IMR-90 (cell line): Measurements from ENCODE around the gene DSCAM. TPM values are rescaled to one million over a fixed set of nuclear protein-coding genes. Genes with fewer than 3 reads are reported as not detected.
A peak's percentile ranks its signal among the peaks of the same experiment; 100 is the strongest.

Source experiments
- ATAC-seq: fragments of 200-7000 bp; cut with Tn5 transposase; 2 replicates; pipeline ENCODE4 v1.9.1; 2020; ENCODE audit warnings: low read depth, mild to moderate bottlenecking, moderate library complexity
- BruUV-seq: library from RNA; stranded (reverse); fragments of 400-500 nt; replicated peaks from 2 replicates; lab custom pipeline; 2021; lab: Mats Ljungman, UMichigan
- CTCF ChIA-PET: fragments of 300-600 bp; formaldehyde crosslinking; extraction: SDS; loops from one replicate; lab custom pipeline; 2021; ENCODE audit warnings: antibody characterized with exemption; lab: Yijun Ruan, JAX
- POLR2A ChIA-PET: fragments of 300-600 bp; sonication (Branson Sonifier 250); formaldehyde crosslinking; loops from one replicate; lab custom pipeline; 2022; ENCODE audit warnings: antibody characterized with exemption; ENCODE audit not compliant: unreplicated experiment; lab: Charles Lee
- DNase-seq: peaks from one replicate; pipeline ENCODE4 v3.0.0; 2013
- H2AFZ ChIP-seq: replicated peaks from 2 replicates; pipeline ENCODE3; 2013; ENCODE audit warnings: low read length, mild to moderate bottlenecking; ENCODE audit not compliant: poor library complexity
- H2AK5ac ChIP-seq: 2 replicates; pipeline ENCODE4 v1.6.1; 2013; ENCODE audit warnings: low read depth, low read length, inconsistent platforms
- H2AK9ac ChIP-seq: replicated peaks from 2 replicates; pipeline ENCODE3; 2013; ENCODE audit warnings: mild to moderate bottlenecking, low read depth, low read length, moderate library complexity; ENCODE audit not compliant: poor library complexity
- H2BK120ac ChIP-seq: 2 replicates; pipeline ENCODE4 v1.6.1; 2013; ENCODE audit warnings: low read depth, low read length, inconsistent platforms
- H2BK15ac ChIP-seq: 3 replicates; pipeline ENCODE4 v1.6.1; 2013; ENCODE audit warnings: low read depth, low read length, inconsistent platforms
- H2BK20ac ChIP-seq: 2 replicates; pipeline ENCODE4 v1.6.1; 2013; ENCODE audit warnings: low read depth, mild to moderate bottlenecking, inconsistent platforms, low read length, moderate library complexity
- H2BK5ac ChIP-seq: 2 replicates; pipeline ENCODE4 v1.6.1; 2013; ENCODE audit warnings: mild to moderate bottlenecking, low read depth, low read length, inconsistent platforms; ENCODE audit not compliant: poor library complexity, severe bottlenecking
- H3K14ac ChIP-seq: replicated peaks from 2 replicates; pipeline ENCODE4 v1.6.1; 2013; ENCODE audit warnings: low read depth, low read length, inconsistent platforms
- H3K18ac ChIP-seq: 2 replicates; pipeline ENCODE4 v1.6.1; 2013; ENCODE audit warnings: low read depth, low read length, control low read depth
- H3K23ac ChIP-seq: 2 replicates; pipeline ENCODE4 v1.6.1; 2013; ENCODE audit warnings: low read depth, low read length, inconsistent platforms
- H3K27ac ChIP-seq: 2 replicates; pipeline ENCODE4 v1.5.1; 2013; ENCODE audit warnings: mild to moderate bottlenecking, control low read depth, low read length; ENCODE audit not compliant: insufficient read depth
- H3K27me3 ChIP-seq: 2 replicates; pipeline ENCODE4 v1.6.1; 2013; ENCODE audit warnings: low read length; ENCODE audit not compliant: control insufficient read depth, insufficient read depth
- H3K36me3 ChIP-seq: 2 replicates; pipeline ENCODE4 v1.6.1; 2013; ENCODE audit warnings: low read length, mixed read lengths; ENCODE audit not compliant: control insufficient read depth, insufficient read depth
- H3K4ac ChIP-seq: 2 replicates; pipeline ENCODE4 v1.6.1; 2013; ENCODE audit warnings: low read depth, low read length, inconsistent platforms
- H3K4me1 ChIP-seq: 2 replicates; pipeline ENCODE4 v1.6.1; 2013; ENCODE audit warnings: low read length, mixed read lengths; ENCODE audit not compliant: control insufficient read depth, insufficient read depth
- H3K4me2 ChIP-seq: 2 replicates; pipeline ENCODE4 v1.6.1; 2013; ENCODE audit warnings: low read depth, mild to moderate bottlenecking, control low read depth, low read length, moderate library complexity
- H3K4me3 ChIP-seq: 2 replicates; pipeline ENCODE4 v1.5.1; 2013; ENCODE audit warnings: low read depth, mild to moderate bottlenecking, control low read depth, low read length, moderate library complexity; ENCODE audit not compliant: insufficient read depth
- H3K56ac ChIP-seq: 2 replicates; pipeline ENCODE4 v1.6.1; 2013; ENCODE audit warnings: low read length, inconsistent platforms; ENCODE audit not compliant: insufficient read depth; ENCODE audit errors: extremely low read depth
- H3K79me1 ChIP-seq, 2 experiments: 2 replicates each; pipeline ENCODE4 v1.6.1; 2013; ENCODE audit warnings: low read length in 2 of 2, inconsistent platforms in 1 of 2, low read depth in 1 of 2
- H3K9ac ChIP-seq: 2 replicates; pipeline ENCODE4 v1.6.1; 2013; ENCODE audit warnings: low read depth, low read length, control low read depth
- H3K9me1 ChIP-seq: 2 replicates; pipeline ENCODE4 v1.6.1; 2013; ENCODE audit warnings: low read length, inconsistent platforms; ENCODE audit not compliant: insufficient read depth
- H3K9me3 ChIP-seq: 2 replicates; pipeline ENCODE4 v1.6.1; 2013; ENCODE audit warnings: low read length; ENCODE audit not compliant: control insufficient read depth, insufficient read depth
- H4K20me1 ChIP-seq: 2 replicates; pipeline ENCODE4 v1.6.1; 2013; ENCODE audit warnings: low read length, inconsistent platforms; ENCODE audit not compliant: insufficient read depth
- H4K5ac ChIP-seq: 2 replicates; pipeline ENCODE4 v1.6.1; 2013; ENCODE audit warnings: mild to moderate bottlenecking, low read depth, low read length, control low read depth
- H4K8ac ChIP-seq, 2 experiments: 2 replicates each; pipeline ENCODE4 v1.6.1; 2013; ENCODE audit warnings: low read depth in 2 of 2, low read length in 2 of 2, control low read depth in 1 of 2, inconsistent platforms in 1 of 2
- H4K91ac ChIP-seq: 2 replicates; pipeline ENCODE4 v1.6.1; 2013; ENCODE audit warnings: low read depth, low read length, inconsistent platforms; ENCODE audit not compliant: insufficient read depth
- BHLHE40 ChIP-seq: fragments of 150-350 bp; IDR thresholded peaks from 2 replicates; pipeline ENCODE4 v1.6.1; 2016; ENCODE audit warnings: mild to moderate bottlenecking, low read depth, low read length
- CEBPB ChIP-seq: IDR thresholded peaks from 2 replicates; pipeline ENCODE4 v1.6.1; 2012; ENCODE audit warnings: low read depth, low read length, improper control_type of control experiment
- ELK1 ChIP-seq: fragments of 150-350 bp; IDR thresholded peaks from 2 replicates; pipeline ENCODE4 v1.6.1; 2016; ENCODE audit warnings: low read depth, mild to moderate bottlenecking, low read length, moderate library complexity, borderline replicate concordance
- FOS ChIP-seq: fragments of 150-350 bp; IDR thresholded peaks from 2 replicates; pipeline ENCODE4 v1.6.1; 2016; ENCODE audit warnings: low read depth, low read length
- MAFK ChIP-seq: IDR thresholded peaks from 2 replicates; pipeline ENCODE4 v1.6.1; 2012; ENCODE audit warnings: low read depth, low read length, improper control_type of control experiment
- NFE2L2 ChIP-seq: fragments of 150-350 bp; IDR thresholded peaks from 2 replicates; pipeline ENCODE4 v1.6.1; 2016; ENCODE audit warnings: low read depth, mild to moderate bottlenecking, low read length
- RAD21 ChIP-seq: IDR thresholded peaks from 2 replicates; pipeline ENCODE4 v1.6.1; 2012; ENCODE audit warnings: low read length, improper control_type of control experiment
- RCOR1 ChIP-seq: IDR thresholded peaks from 2 replicates; pipeline ENCODE4 v1.6.1; 2012; ENCODE audit warnings: mild to moderate bottlenecking, low read length, improper control_type of control experiment; ENCODE audit not compliant: insufficient replicate concordance
- RFX5 ChIP-seq: IDR thresholded peaks from 2 replicates; pipeline ENCODE4 v1.8.0; 2012; ENCODE audit warnings: low read depth, mild to moderate bottlenecking, low read length, moderate library complexity
- USF2 ChIP-seq: fragments of 150-350 bp; IDR thresholded peaks from 2 replicates; pipeline ENCODE4 v1.6.1; 2017; ENCODE audit warnings: mild to moderate bottlenecking, antibody characterized with exemption, low read length, low read depth
- WGBS, 2 experiments: methylation state at CpG; one replicate each; pipeline versions ENCODE4 v1.1.5 to v1.1.7; 2013; ENCODE audit warnings: missing lambda C conversion rate in 2 of 2; ENCODE audit not compliant: insufficient read length in 1 of 2; ENCODE audit errors: extremely low coverage in 2 of 2; 5-methylcytosine and 5-hydroxymethylcytosine counted together
- dilution Hi-C: fragments of 300-500 bp; cut with HindIII; formaldehyde crosslinking; loops from one replicate; pipeline ENCODE4 v1.14.3; 2018; ENCODE audit warnings: low sequenced_read_pairs; ENCODE audit not compliant: unreplicated experiment
- in situ Hi-C: fragments of 300-500 bp; cut with MboI; formaldehyde crosslinking; loops from 3 replicates; pipeline ENCODE4 v1.14.3; 2019; ENCODE audit warnings: low sequenced_read_pairs, inconsistent platforms, mixed read lengths
- intact Hi-C: fragments of 100-400 bp; cut with micrococcal nuclease; formaldehyde crosslinking; loops from 2 replicates; pipeline ENCODE4 v1.10.0; 2022
- polyA plus RNA-seq, 3 experiments: library from polyadenylated mRNA; depleted of rRNA; stranded (reverse); fragments of >200 nt; gene quantifications; 2 replicates each; pipeline ENCODE4 v1.2.3, GENCODE V29; 2012; ENCODE audit warnings: low replicate concordance in 1 of 3
- total RNA-seq: library from RNA; depleted of rRNA; stranded (reverse); fragments of >200 nt; gene quantifications from 2 replicates; pipeline ENCODE4 v1.2.3, GENCODE V29; 2012

The DSCAM gene
- total and polyA plus RNA-seq, 2 of the 4 experiments (the other 2 are of a cell fraction), result under 0.01 to 0.02 TPM

- Histone ChIP-seq H3K9me1 (no peaks in the 10 kb centered on the region), H3K23ac (no peak overlapping the region), H2AK9ac (no peak overlapping the region), H4K91ac (no peak overlapping the region), H3K18ac (no peak overlapping the region), H3K4me3 (no peak overlapping the region), H3K9ac (no peak overlapping the region), H4K20me1 (no peaks in the 10 kb centered on the region), H3K79me1 (no peaks in the 10 kb centered on the region), H3K27ac (no peak overlapping the region), H3K9me3 (peaks cover 20% of the 10 kb centered on the region), H4K5ac (no peak overlapping the region), H2AK5ac (no peak overlapping the region), H3K36me3 (no peaks in the 10 kb centered on the region), H2BK20ac (no peak overlapping the region), H3K4me2 (no peak overlapping the region), H3K27me3 (no peaks in the 10 kb centered on the region), H2AFZ (no peak overlapping the region), H2BK15ac (no peak overlapping the region), H3K56ac (no peak overlapping the region), H2BK120ac (no peak overlapping the region), H2BK5ac (no peak overlapping the region), H3K14ac (no peak overlapping the region), H4K8ac (no peak overlapping the region), H3K4ac (no peak overlapping the region), H3K4me1 (no peaks in the 10 kb centered on the region)
- ATAC-seq (no peak), DNase-seq (no peak)
- no CpG with 5 or more reads among the region's 3 CpGs for WGBS, 2 experiments
- in situ Hi-C loops, result no loop called here
- no TSS peak for BruUV-seq
- intact Hi-C loops, result no loop called here
- TF ChIP-seq ELK1, result no peak
- no peak for TF ChIP-seq USF2
- no peak for TF ChIP-seq CEBPB
- TF ChIP-seq MAFK, result 0 out of 2 replicates have a peak, but pooled peaks have one; percentile 12
- no peak for TF ChIP-seq RAD21
- no peak for TF ChIP-seq BHLHE40
- TF ChIP-seq FOS, result no peak
- TF ChIP-seq RFX5, result no peak
- TF ChIP-seq RCOR1, result no peak
- peak; percentile 70 for TF ChIP-seq NFE2L2
- dilution Hi-C loops, result no loop called here
- POLR2A ChIA-PET, result no interaction called here
- CTCF ChIA-PET, result no interaction called here
Observed at GRCh38 chr21:40886006-40886405, 39.0 kb upstream of the DSCAM start.
